K562 (cell line): ENCODE measurements around the gene ILDR1. TPM values are rescaled to one million over a fixed set of nuclear protein-coding genes. Genes with fewer than 3 reads are reported as not detected.

Experiments
- ATAC-seq: fragments of 200-7000 bp; cut with Tn5 transposase; 3 replicates; pipeline ENCODE4 v1.9.1; 2020; ENCODE audit warnings: moderate library complexity
- BruUV-seq: library from RNA; stranded (reverse); fragments of 400-500 nt; replicated peaks from 2 replicates; lab custom pipeline; 2021; lab: Mats Ljungman, UMichigan
- CTCF ChIA-PET: fragments of 300-600 bp; formaldehyde crosslinking; extraction: SDS; loops from one replicate; lab custom pipeline; 2021; ENCODE audit warnings: low intra/inter-chr PET ratio; lab: Yijun Ruan, JAX
- POLR2A ChIA-PET: fragments of 300-600, 350-650 bp; sonication (Branson Sonifier 250); formaldehyde crosslinking; extraction: SDS; loops from one replicate; lab custom pipeline; 2021; ENCODE audit warnings: antibody characterized with exemption, inconsistent platforms; lab: Yijun Ruan, JAX
- DNase-seq, 4 experiments: peaks; one replicate each; pipeline versions ENCODE4 v3.0.0 to v3.0.0-alpha.2; 2011 to 2018; ENCODE audit warnings: low spot score in 3 of 4, mixed read lengths in 3 of 4; ENCODE audit errors: extremely low read depth in 1 of 4
- FAIRE-seq: peaks from 2 replicates; lab custom pipeline; 2011; peaks lifted over from hg19 to GRCh38; lab: Jason Lieb, UNC
- H2AFZ ChIP-seq: 2 replicates; pipeline ENCODE4 v1.6.0; 2011; ENCODE audit warnings: low read depth, low read length, control low read depth, inconsistent platforms
- H3K27ac ChIP-seq: fragments of 200-600 bp; 3 replicates; pipeline ENCODE4 v1.8.0; 2011; ENCODE audit warnings: low read depth, mild to moderate bottlenecking, control low read depth, inconsistent platforms, low read length, moderate library complexity, mixed read lengths; ENCODE audit errors: extremely low read depth
- H3K27me3 ChIP-seq, 2 experiments: fragments of 300-600 bp in 1 of 2; 2 replicates in 1 of 2; 3 replicates in 1 of 2; pipeline versions ENCODE4 v1.6.0 to v1.8.0; 2011; ENCODE audit warnings: inconsistent platforms in 2 of 2, low read length in 2 of 2, mild to moderate bottlenecking in 1 of 2, mixed read lengths in 1 of 2, moderate library complexity in 1 of 2; ENCODE audit not compliant: control insufficient read depth in 2 of 2, insufficient read depth in 2 of 2
- H3K36me3 ChIP-seq: fragments of 300-600 bp; 3 replicates; pipeline ENCODE4 v1.8.0; 2011; ENCODE audit warnings: mild to moderate bottlenecking, low read length, inconsistent platforms; ENCODE audit not compliant: control insufficient read depth, insufficient read depth
- H3K4me1 ChIP-seq, 2 experiments: fragments of 200-600 bp in 1 of 2; replicated peaks in 1 of 2; 2 replicates in 1 of 2; 3 replicates in 1 of 2; pipeline versions ENCODE4 v1.5.1 to v1.8.0; 2011; ENCODE audit warnings: inconsistent platforms in 2 of 2, low read length in 2 of 2, mild to moderate bottlenecking in 1 of 2, mixed read lengths in 1 of 2, moderate library complexity in 1 of 2; ENCODE audit not compliant: control insufficient read depth in 2 of 2, insufficient read depth in 2 of 2
- H3K4me2 ChIP-seq: 2 replicates; pipeline ENCODE4 v1.6.1; 2011; ENCODE audit warnings: low read length, control low read depth, inconsistent platforms, mixed read lengths; ENCODE audit not compliant: insufficient read depth
- H3K4me3 ChIP-seq: fragments of 200-600 bp; sonication (generic), shearing (Covaris generic); 2 replicates; pipeline ENCODE4 v1.5.1; 2016; ENCODE audit warnings: control low read depth, inconsistent platforms
- H3K79me2 ChIP-seq: fragments of 200-600 bp; 3 replicates; pipeline ENCODE4 v1.8.0; 2011; ENCODE audit warnings: low read length, inconsistent platforms; ENCODE audit not compliant: control insufficient read depth, insufficient read depth
- H3K9ac ChIP-seq, 2 experiments: 2 replicates each; pipeline versions ENCODE4 v1.6.0 to v1.6.1; 2011; ENCODE audit warnings: low read depth in 2 of 2, low read length in 2 of 2, control low read depth in 1 of 2, inconsistent platforms in 1 of 2, mild to moderate bottlenecking in 1 of 2, mixed read lengths in 1 of 2; ENCODE audit not compliant: insufficient read depth in 1 of 2
- H3K9me1 ChIP-seq: one replicate; pipeline ENCODE4 v1.6.0; 2011; ENCODE audit warnings: inconsistent platforms, mild to moderate bottlenecking, low read length, moderate library complexity; ENCODE audit not compliant: control insufficient read depth, insufficient read depth
- H3K9me3 ChIP-seq: replicated peaks from 2 replicates; pipeline ENCODE4 v1.5.1; 2011; ENCODE audit warnings: low read depth, low read length, inconsistent platforms; ENCODE audit not compliant: control insufficient read depth, insufficient read depth
- H4K20me1 ChIP-seq: replicated peaks from 2 replicates; pipeline ENCODE4 v1.6.1; 2011; ENCODE audit warnings: low read length, inconsistent platforms, mixed read lengths; ENCODE audit not compliant: control insufficient read depth, insufficient read depth
- MECOM ChIP-seq: fragments of 250-450 bp; sonication (Bioruptor Pico); IDR thresholded peaks from 2 replicates; pipeline ENCODE4 v1.8.0; 2022; ENCODE audit warnings: inconsistent platforms
- PHTF2 ChIP-seq: fragments of 250-450 bp; sonication (Bioruptor Pico); IDR thresholded peaks from 2 replicates; pipeline ENCODE4 v1.5.0; 2021; ENCODE audit warnings: mild to moderate bottlenecking
- TFAM ChIP-seq: fragments of 250-450 bp; sonication (Bioruptor Pico); conservative IDR thresholded peaks from 2 replicates; pipeline ENCODE4 v1.5.0; 2021; ENCODE audit warnings: mild to moderate bottlenecking, moderate library complexity
- ZBTB43 ChIP-seq: sonication (generic); formaldehyde crosslinking; IDR thresholded peaks from 2 replicates; pipeline ENCODE4 v1.8.0; 2023; ENCODE audit warnings: mild to moderate bottlenecking, missing genetic modification reagents
- ZNF23 ChIP-seq: fragments of 250-450 bp; sonication (Bioruptor Pico); IDR thresholded peaks from 2 replicates; pipeline ENCODE4 v1.4.0; 2020; ENCODE audit warnings: mild to moderate bottlenecking
- ZNF766 ChIP-seq: fragments of 200-800 bp; sonication (Bioruptor generic); conservative IDR thresholded peaks from 2 replicates; pipeline ENCODE4 v1.6.1; 2016; ENCODE audit warnings: missing genetic modification characterization, missing compliant biosample characterization
- WGBS: fragments of 100-300 bp; shearing (Covaris generic); methylation state at CpG from one replicate; pipeline ENCODE4 v1.1.6; 2016; ENCODE audit warnings: low coverage, mixed read lengths; ENCODE audit not compliant: insufficient coverage; ENCODE audit errors: missing lambda C conversion rate; 5-methylcytosine and 5-hydroxymethylcytosine counted together
- in situ Hi-C: fragments of 300-500 bp; cut with MboI; formaldehyde crosslinking; loops from 4 replicates; pipeline ENCODE4 v1.15.0; 2018; ENCODE audit warnings: inconsistent platforms, mixed read lengths
- intact Hi-C: fragments of 100-400 bp; cut with micrococcal nuclease; formaldehyde crosslinking; loops from 2 replicates; pipeline ENCODE4 v1.14.2; 2022
- polyA plus RNA-seq, 8 experiments: library from polyadenylated mRNA; depleted of rRNA in 4 of 8; stranded (reverse) in 5 of 8; unstranded in 3 of 8; fragments of >200 nt; fragmentation: Nextera tagmentation in 2 of 8; fragmentation: Illumina TruSeq in 1 of 8; extraction: Ambion mirVana in 2 of 8; extraction: Trizol in 1 of 8; gene quantifications; 2 replicates each; pipeline versions ENCODE4 v1.2.1 to v1.2.3, GENCODE V29; 2011 to 2014; ENCODE audit warnings: inconsistent platforms in 1 of 8, missing spikeins in 1 of 8
- total RNA-seq, 7 experiments: library from RNA; depleted of rRNA in 6 of 7; stranded (reverse); fragments of >200 nt in 6 of 7; fragmentation: Illumina TruSeq in 2 of 7; extraction: Trizol in 2 of 7; gene quantifications; 2 replicates each; pipeline versions ENCODE4 v1.2.1 to v1.2.3, GENCODE V29; 2011 to 2021; ENCODE audit warnings: low replicate concordance in 1 of 7
- TF ChIP-seq, protein P1 (sequence below): fragments of 250-450 bp; sonication (Bioruptor Pico); IDR thresholded peaks from 2 replicates; pipeline ENCODE4 v1.8.0; 2021; ENCODE audit warnings: moderate library complexity, mild to moderate bottlenecking, inconsistent platforms

ILDR1 gene
- total and polyA plus RNA-seq, 9 of the 15 experiments (the other 6 are each of a cell fraction or from before 2014, with no cell fraction given) = 0.04 TPM; not detected in 8

DNA sequence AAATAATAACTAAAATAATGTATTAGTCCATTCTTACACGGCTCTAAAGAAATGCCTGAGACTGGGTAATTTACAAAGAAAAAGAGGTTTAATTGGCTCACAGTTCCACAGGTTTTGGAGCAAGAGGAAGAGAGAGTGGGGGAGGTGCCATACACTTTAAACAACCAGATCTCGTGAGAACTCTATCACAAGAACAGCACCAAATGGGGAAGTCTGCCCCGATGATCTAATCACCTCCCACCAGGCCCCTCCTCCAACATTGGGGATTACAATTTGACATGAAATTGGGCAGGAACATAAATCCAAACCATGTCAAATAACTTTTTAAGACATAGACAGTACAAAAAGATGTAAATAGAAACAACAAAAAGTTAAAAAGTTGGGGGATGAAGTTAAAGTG, 63.2 kb downstream of the ILDR1 start:
- ATAC-seq (no peak), FAIRE-seq (no peak), DNase-seq (no peak)
- POLR2A ChIA-PET = no interaction called here
- CTCF ChIA-PET = no interaction called here
- no peaks in the 10 kb centered on the region for H4K20me1 ChIP-seq
- H3K4me2 ChIP-seq = no peak overlapping the region
- H3K9ac ChIP-seq = no peak overlapping the region
- 0% methylated on average over 3 of the region's 3 CpGs for WGBS
- H3K27me3 ChIP-seq = no peaks in the 10 kb centered on the region
- no peaks in the 10 kb centered on the region for H3K79me2 ChIP-seq
- in situ Hi-C loops = no loop called here
- no peak overlapping the region for H3K4me3 ChIP-seq
- H3K36me3 ChIP-seq = no peaks in the 10 kb centered on the region
- no peak overlapping the region for H3K27ac ChIP-seq
- intact Hi-C loops = no loop called here
- H2AFZ ChIP-seq = no peak overlapping the region
- H3K9me1 ChIP-seq = no peaks in the 10 kb centered on the region
- TF ChIP-seq ZNF766 (CRISPR knock-in tag) (0 out of 2 replicates have a peak, but pooled peaks have one; percentile 27), ZBTB43 (CRISPR knock-in tag) (no peak), PHTF2 (CRISPR knock-in tag) (no peak), ZNF23 (no peak), TFAM (CRISPR knock-in tag) (no peak), MECOM (CRISPR knock-in tag) (no peak)
- TF ChIP-seq, protein P1, sequence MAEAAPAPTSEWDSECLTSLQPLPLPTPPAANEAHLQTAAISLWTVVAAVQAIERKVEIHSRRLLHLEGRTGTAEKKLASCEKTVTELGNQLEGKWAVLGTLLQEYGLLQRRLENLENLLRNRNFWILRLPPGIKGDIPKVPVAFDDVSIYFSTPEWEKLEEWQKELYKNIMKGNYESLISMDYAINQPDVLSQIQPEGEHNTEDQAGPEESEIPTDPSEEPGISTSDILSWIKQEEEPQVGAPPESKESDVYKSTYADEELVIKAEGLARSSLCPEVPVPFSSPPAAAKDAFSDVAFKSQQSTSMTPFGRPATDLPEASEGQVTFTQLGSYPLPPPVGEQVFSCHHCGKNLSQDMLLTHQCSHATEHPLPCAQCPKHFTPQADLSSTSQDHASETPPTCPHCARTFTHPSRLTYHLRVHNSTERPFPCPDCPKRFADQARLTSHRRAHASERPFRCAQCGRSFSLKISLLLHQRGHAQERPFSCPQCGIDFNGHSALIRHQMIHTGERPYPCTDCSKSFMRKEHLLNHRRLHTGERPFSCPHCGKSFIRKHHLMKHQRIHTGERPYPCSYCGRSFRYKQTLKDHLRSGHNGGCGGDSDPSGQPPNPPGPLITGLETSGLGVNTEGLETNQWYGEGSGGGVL (CRISPR knock-in tag) = no peak
- TF ChIP-seq, all 486 proteins: peak for 1
- no TSS peak for BruUV-seq
- Histone ChIP-seq H3K4me1 (no peaks in the 10 kb centered on the region), H3K9me3 (no peaks in the 10 kb centered on the region)
